SKM-1 (cell line): ENCODE results near the gene SCNN1B.

ENCODE experiments used
- DNase-seq: peaks from one replicate; lab custom pipeline; 2025; ENCODE audit not compliant: unreplicated experiment; lab: John Stamatoyannopoulos, UW

SCNN1B gene

GRCh38 chr16:23319861-23320615, 17.9 kb downstream of the SCNN1B start:
- DNase-seq = no peak

GRCh38 chr16:23320693-23321092, 18.6 kb downstream of the SCNN1B start:
- DNase-seq = no peak

GRCh38 chr16:23321206-23321875, 19.2 kb downstream of the SCNN1B start:
- DNase-seq = no peak

GRCh38 chr16:23323224-23324030, 21.3 kb downstream of the SCNN1B start:
- DNase-seq = no peak

- DNase-seq = no peak
Measured at GRCh38 chr16:23324727-23325126, 22.6 kb downstream of the SCNN1B start.

GRCh38 chr16:23327836-23328235, 25.7 kb downstream of the SCNN1B start:
- DNase-seq = no peak

GRCh38 chr16:23330161-23330560, 28.1 kb downstream of the SCNN1B start:
- no peak for DNase-seq

GRCh38 chr16:23330583-23331249, 28.6 kb downstream of the SCNN1B start:
- no peak for DNase-seq

GRCh38 chr16:23333034-23333579, 31.0 kb downstream of the SCNN1B start:
- DNase-seq = no peak

- no peak for DNase-seq
Measured at GRCh38 chr16:23333831-23334456, 31.8 kb downstream of the SCNN1B start.

- no peak for DNase-seq
Measured at GRCh38 chr16:23334457-23334853, 32.4 kb downstream of the SCNN1B start.

- no peak for DNase-seq
Measured at GRCh38 chr16:23334950-23335349, 32.8 kb downstream of the SCNN1B start.

- DNase-seq = no peak
Measured at GRCh38 chr16:23337836-23338550, 35.9 kb downstream of the SCNN1B start.

GRCh38 chr16:23339787-23340186, 37.7 kb downstream of the SCNN1B start:
- no peak for DNase-seq

GRCh38 chr16:23342083-23342640, 40.1 kb downstream of the SCNN1B start:
- no peak for DNase-seq

GRCh38 chr16:23343643-23344612, 41.8 kb downstream of the SCNN1B start:
- no peak for DNase-seq

- no peak for DNase-seq
Measured at GRCh38 chr16:23345237-23345636, 43.1 kb downstream of the SCNN1B start.
